Esophagus muscularis mucosa (tissue), 4 donors: Measurements from ENCODE around the gene TIMMDC1.

Experiments
- CTCF ChIP-seq, 3 experiments: fragments of 200-600 bp in 2 of 3; fragments of 450-650 bp in 1 of 3; sonication (generic) in 2 of 3; IDR thresholded peaks; one replicate each; pipeline ENCODE4 v1.5.1; 2017 to 2019; ENCODE audit warnings: antibody characterized with exemption in 3 of 3, mild to moderate bottlenecking in 2 of 3, moderate library complexity in 1 of 3
- EP300 ChIP-seq: sonication (generic); formaldehyde crosslinking; IDR thresholded peaks from one replicate; pipeline ENCODE4 v1.6.1; 2017; ENCODE audit warnings: antibody characterized with exemption
- POLR2A ChIP-seq: fragments of 450-650 bp; IDR thresholded peaks from one replicate; pipeline ENCODE4 v1.6.1; 2017; ENCODE audit warnings: antibody characterized with exemption, moderate library complexity, mild to moderate bottlenecking, low read depth
- POLR2AphosphoS5 ChIP-seq, 2 donors: sonication (generic); formaldehyde crosslinking; IDR thresholded peaks; one replicate each; pipeline ENCODE4 v1.6.1; 2017; ENCODE audit warnings: antibody characterized with exemption in 2 of 2

GRCh38 chr3:119571230-119571629, 72.9 kb downstream of the TIMMDC1 start:
- TF ChIP-seq CTCF (IDR thresholded peaks at IDR 0.05) (no peak), POLR2AphosphoS5 (IDR thresholded peaks at IDR 0.05) (no peak), EP300 (no peak), POLR2A (no peak)
